IMR-90 (cell line): ENCODE results near the gene LENG1. TPM values are rescaled to one million over a fixed set of nuclear protein-coding genes. Genes with fewer than 3 reads are reported as not detected.

Experiments
- ATAC-seq: fragments of 200-7000 bp; cut with Tn5 transposase; 2 replicates; pipeline ENCODE4 v1.9.1; 2020; ENCODE audit warnings: low read depth, mild to moderate bottlenecking, moderate library complexity
- BruUV-seq: library from RNA; stranded (reverse); fragments of 400-500 nt; replicated peaks from 2 replicates; lab custom pipeline; 2021; lab: Mats Ljungman, UMichigan
- CTCF ChIA-PET: fragments of 300-600 bp; formaldehyde crosslinking; extraction: SDS; loops from one replicate; lab custom pipeline; 2021; ENCODE audit warnings: antibody characterized with exemption; lab: Yijun Ruan, JAX
- POLR2A ChIA-PET: fragments of 300-600 bp; sonication (Branson Sonifier 250); formaldehyde crosslinking; loops from one replicate; lab custom pipeline; 2022; ENCODE audit warnings: antibody characterized with exemption; ENCODE audit not compliant: unreplicated experiment; lab: Charles Lee
- DNase-seq: peaks from one replicate; pipeline ENCODE4 v3.0.0; 2013
- H2AFZ ChIP-seq: replicated peaks from 2 replicates; pipeline ENCODE3; 2013; ENCODE audit warnings: low read length, mild to moderate bottlenecking; ENCODE audit not compliant: poor library complexity
- H2AK5ac ChIP-seq: 2 replicates; pipeline ENCODE4 v1.6.1; 2013; ENCODE audit warnings: low read depth, low read length, inconsistent platforms
- H2AK9ac ChIP-seq: replicated peaks from 2 replicates; pipeline ENCODE3; 2013; ENCODE audit warnings: mild to moderate bottlenecking, low read depth, low read length, moderate library complexity; ENCODE audit not compliant: poor library complexity
- H2BK120ac ChIP-seq: 2 replicates; pipeline ENCODE4 v1.6.1; 2013; ENCODE audit warnings: low read depth, low read length, inconsistent platforms
- H2BK15ac ChIP-seq: 3 replicates; pipeline ENCODE4 v1.6.1; 2013; ENCODE audit warnings: low read depth, low read length, inconsistent platforms
- H2BK20ac ChIP-seq: 2 replicates; pipeline ENCODE4 v1.6.1; 2013; ENCODE audit warnings: low read depth, mild to moderate bottlenecking, inconsistent platforms, low read length, moderate library complexity
- H2BK5ac ChIP-seq: 2 replicates; pipeline ENCODE4 v1.6.1; 2013; ENCODE audit warnings: mild to moderate bottlenecking, low read depth, low read length, inconsistent platforms; ENCODE audit not compliant: poor library complexity, severe bottlenecking
- H3K14ac ChIP-seq: replicated peaks from 2 replicates; pipeline ENCODE4 v1.6.1; 2013; ENCODE audit warnings: low read depth, low read length, inconsistent platforms
- H3K18ac ChIP-seq: 2 replicates; pipeline ENCODE4 v1.6.1; 2013; ENCODE audit warnings: low read depth, low read length, control low read depth
- H3K23ac ChIP-seq: 2 replicates; pipeline ENCODE4 v1.6.1; 2013; ENCODE audit warnings: low read depth, low read length, inconsistent platforms
- H3K27ac ChIP-seq: 2 replicates; pipeline ENCODE4 v1.5.1; 2013; ENCODE audit warnings: mild to moderate bottlenecking, control low read depth, low read length; ENCODE audit not compliant: insufficient read depth
- H3K27me3 ChIP-seq: 2 replicates; pipeline ENCODE4 v1.6.1; 2013; ENCODE audit warnings: low read length; ENCODE audit not compliant: control insufficient read depth, insufficient read depth
- H3K36me3 ChIP-seq: 2 replicates; pipeline ENCODE4 v1.6.1; 2013; ENCODE audit warnings: low read length, mixed read lengths; ENCODE audit not compliant: control insufficient read depth, insufficient read depth
- H3K4ac ChIP-seq: 2 replicates; pipeline ENCODE4 v1.6.1; 2013; ENCODE audit warnings: low read depth, low read length, inconsistent platforms
- H3K4me1 ChIP-seq: 2 replicates; pipeline ENCODE4 v1.6.1; 2013; ENCODE audit warnings: low read length, mixed read lengths; ENCODE audit not compliant: control insufficient read depth, insufficient read depth
- H3K4me2 ChIP-seq: 2 replicates; pipeline ENCODE4 v1.6.1; 2013; ENCODE audit warnings: low read depth, mild to moderate bottlenecking, control low read depth, low read length, moderate library complexity
- H3K4me3 ChIP-seq: 2 replicates; pipeline ENCODE4 v1.5.1; 2013; ENCODE audit warnings: low read depth, mild to moderate bottlenecking, control low read depth, low read length, moderate library complexity; ENCODE audit not compliant: insufficient read depth
- H3K56ac ChIP-seq: 2 replicates; pipeline ENCODE4 v1.6.1; 2013; ENCODE audit warnings: low read length, inconsistent platforms; ENCODE audit not compliant: insufficient read depth; ENCODE audit errors: extremely low read depth
- H3K79me1 ChIP-seq, 2 experiments: 2 replicates each; pipeline ENCODE4 v1.6.1; 2013; ENCODE audit warnings: low read length in 2 of 2, inconsistent platforms in 1 of 2, low read depth in 1 of 2
- H3K9ac ChIP-seq: 2 replicates; pipeline ENCODE4 v1.6.1; 2013; ENCODE audit warnings: low read depth, low read length, control low read depth
- H3K9me1 ChIP-seq: 2 replicates; pipeline ENCODE4 v1.6.1; 2013; ENCODE audit warnings: low read length, inconsistent platforms; ENCODE audit not compliant: insufficient read depth
- H3K9me3 ChIP-seq: 2 replicates; pipeline ENCODE4 v1.6.1; 2013; ENCODE audit warnings: low read length; ENCODE audit not compliant: control insufficient read depth, insufficient read depth
- H4K20me1 ChIP-seq: 2 replicates; pipeline ENCODE4 v1.6.1; 2013; ENCODE audit warnings: low read length, inconsistent platforms; ENCODE audit not compliant: insufficient read depth
- H4K5ac ChIP-seq: 2 replicates; pipeline ENCODE4 v1.6.1; 2013; ENCODE audit warnings: mild to moderate bottlenecking, low read depth, low read length, control low read depth
- H4K8ac ChIP-seq, 2 experiments: 2 replicates each; pipeline ENCODE4 v1.6.1; 2013; ENCODE audit warnings: low read depth in 2 of 2, low read length in 2 of 2, control low read depth in 1 of 2, inconsistent platforms in 1 of 2
- H4K91ac ChIP-seq: 2 replicates; pipeline ENCODE4 v1.6.1; 2013; ENCODE audit warnings: low read depth, low read length, inconsistent platforms; ENCODE audit not compliant: insufficient read depth
- NFE2L2 ChIP-seq: fragments of 150-350 bp; IDR thresholded peaks from 2 replicates; pipeline ENCODE4 v1.6.1; 2016; ENCODE audit warnings: low read depth, mild to moderate bottlenecking, low read length
- WGBS, 2 experiments: methylation state at CpG; one replicate each; pipeline versions ENCODE4 v1.1.5 to v1.1.7; 2013; ENCODE audit warnings: missing lambda C conversion rate in 2 of 2; ENCODE audit not compliant: insufficient read length in 1 of 2; ENCODE audit errors: extremely low coverage in 2 of 2; 5-methylcytosine and 5-hydroxymethylcytosine counted together
- dilution Hi-C: fragments of 300-500 bp; cut with HindIII; formaldehyde crosslinking; loops from one replicate; pipeline ENCODE4 v1.14.3; 2018; ENCODE audit warnings: low sequenced_read_pairs; ENCODE audit not compliant: unreplicated experiment
- in situ Hi-C: fragments of 300-500 bp; cut with MboI; formaldehyde crosslinking; loops from 3 replicates; pipeline ENCODE4 v1.14.3; 2019; ENCODE audit warnings: low sequenced_read_pairs, inconsistent platforms, mixed read lengths
- intact Hi-C: fragments of 100-400 bp; cut with micrococcal nuclease; formaldehyde crosslinking; loops from 2 replicates; pipeline ENCODE4 v1.10.0; 2022
- polyA plus RNA-seq, 3 experiments: library from polyadenylated mRNA; depleted of rRNA; stranded (reverse); fragments of >200 nt; gene quantifications; 2 replicates each; pipeline ENCODE4 v1.2.3, GENCODE V29; 2012; ENCODE audit warnings: low replicate concordance in 1 of 3
- total RNA-seq: library from RNA; depleted of rRNA; stranded (reverse); fragments of >200 nt; gene quantifications from 2 replicates; pipeline ENCODE4 v1.2.3, GENCODE V29; 2012

Gene LENG1
- total and polyA plus RNA-seq, 2 of the 4 experiments (the other 2 are of a cell fraction), result 2.7 to 5.3 TPM

GRCh38 chr19:54199401-54199800, 39.9 kb upstream of the LENG1 start:
- CTCF ChIA-PET, result interaction anchor here (0.6 kb wide), 1 partner anchor 180 kb away, joined by 4 read pairs; no protein-coding TSS in a partner anchor

More at GRCh38 chr19:54199401-54199800, 39.9 kb upstream of the LENG1 start:
- no peak overlapping the region for H2BK20ac ChIP-seq
- peaks cover 7% of the 10 kb centered on the region for H3K4me1 ChIP-seq
- BruUV-seq, result no TSS peak
- peaks cover 5 to 37% of the 10 kb centered on the region in 2 experiments; a peak in 3 of 4 replicates for H3K79me1 ChIP-seq
- POLR2A ChIA-PET, result interaction anchor here (1.6 to 2.0 kb wide), 2 partner anchors 8 to 10 kb away, joined by 4 to 10 read pairs; partner anchors contain the start of genes MBOAT7 and TSEN34
- no peak overlapping the region for H3K9ac ChIP-seq
- no peak overlapping the region for H3K18ac ChIP-seq
- no peak overlapping the region for H4K5ac ChIP-seq
- dilution Hi-C loops, result no loop called here
- 94% methylated on average over 3 of the region's 16 CpGs; no CpG with 5 or more reads in 1 of the 2 experiments for WGBS, 2 experiments
- intact Hi-C loops, result no loop called here
- peak overlapping the region; percentile 67 for H2AK9ac ChIP-seq
- no peak overlapping the region for H4K91ac ChIP-seq
- no peak overlapping the region for H3K4ac ChIP-seq
- no peak overlapping the region for H3K14ac ChIP-seq
- peaks cover 9% of the 10 kb centered on the region for H3K9me1 ChIP-seq
- H3K4me2 ChIP-seq, result no peak overlapping the region
- in situ Hi-C loops, result no loop called here
- H3K9me3 ChIP-seq, result no peaks in the 10 kb centered on the region
- H3K4me3 ChIP-seq, result no peak overlapping the region
- H4K8ac ChIP-seq, result peak overlapping the region in 1 of 2 experiments; percentile 15; a peak in 2 of 4 replicates
- no peak overlapping the region for H2AFZ ChIP-seq
- H3K27me3 ChIP-seq, result no peaks in the 10 kb centered on the region
- DNase-seq, result no peak
- ATAC-seq, result no peak
- H4K20me1 ChIP-seq, result peaks cover 37% of the 10 kb centered on the region
- H3K23ac ChIP-seq, result no peak overlapping the region
- 0 out of 2 replicates have a peak overlapping the region, but pooled peaks have one; percentile 8 for H2AK5ac ChIP-seq
- H3K27ac ChIP-seq, result no peak overlapping the region
- H2BK5ac ChIP-seq, result no peak overlapping the region
- H2BK15ac ChIP-seq, result no peak overlapping the region
- no peak overlapping the region for H2BK120ac ChIP-seq
- no peak for TF ChIP-seq NFE2L2
- H3K56ac ChIP-seq, result no peak overlapping the region
- H3K36me3 ChIP-seq, result peaks cover 29% of the 10 kb centered on the region
